Measurements from ENCODE around the gene NUP50.

DNA sequence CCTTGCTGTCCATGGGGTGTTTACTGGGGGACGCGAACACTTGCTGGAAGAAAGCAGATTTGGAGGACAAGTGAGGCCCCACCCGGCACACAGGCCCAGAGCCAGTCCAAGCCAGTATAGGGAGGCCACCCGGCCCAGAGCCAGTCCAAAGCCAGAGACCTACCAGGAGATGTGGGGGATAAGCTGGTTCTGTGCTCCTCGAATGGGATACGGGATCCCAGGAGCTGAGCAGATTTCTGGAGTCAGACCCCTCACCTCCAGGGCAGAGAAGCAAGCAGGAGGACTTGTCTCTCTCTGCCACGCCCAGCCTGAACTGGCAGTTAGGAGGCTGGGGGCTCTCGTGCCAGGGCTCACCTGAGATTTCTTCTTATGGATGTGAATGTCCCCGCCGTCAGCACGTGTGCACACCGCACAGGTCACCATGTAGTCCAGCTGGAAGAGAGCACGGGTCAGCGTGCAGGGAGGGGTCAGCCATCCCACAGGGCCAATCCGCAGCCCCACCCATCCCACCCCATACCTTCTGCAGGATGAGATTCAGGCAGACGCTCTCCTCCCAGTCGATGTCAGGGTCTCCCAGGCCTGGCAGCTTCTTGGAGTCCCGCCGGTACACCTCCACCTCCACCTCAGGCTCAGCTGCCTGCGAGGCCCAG lies 41.7 kb downstream of the NUP50 start:
- TF ChIP-seq, protein P1, sequence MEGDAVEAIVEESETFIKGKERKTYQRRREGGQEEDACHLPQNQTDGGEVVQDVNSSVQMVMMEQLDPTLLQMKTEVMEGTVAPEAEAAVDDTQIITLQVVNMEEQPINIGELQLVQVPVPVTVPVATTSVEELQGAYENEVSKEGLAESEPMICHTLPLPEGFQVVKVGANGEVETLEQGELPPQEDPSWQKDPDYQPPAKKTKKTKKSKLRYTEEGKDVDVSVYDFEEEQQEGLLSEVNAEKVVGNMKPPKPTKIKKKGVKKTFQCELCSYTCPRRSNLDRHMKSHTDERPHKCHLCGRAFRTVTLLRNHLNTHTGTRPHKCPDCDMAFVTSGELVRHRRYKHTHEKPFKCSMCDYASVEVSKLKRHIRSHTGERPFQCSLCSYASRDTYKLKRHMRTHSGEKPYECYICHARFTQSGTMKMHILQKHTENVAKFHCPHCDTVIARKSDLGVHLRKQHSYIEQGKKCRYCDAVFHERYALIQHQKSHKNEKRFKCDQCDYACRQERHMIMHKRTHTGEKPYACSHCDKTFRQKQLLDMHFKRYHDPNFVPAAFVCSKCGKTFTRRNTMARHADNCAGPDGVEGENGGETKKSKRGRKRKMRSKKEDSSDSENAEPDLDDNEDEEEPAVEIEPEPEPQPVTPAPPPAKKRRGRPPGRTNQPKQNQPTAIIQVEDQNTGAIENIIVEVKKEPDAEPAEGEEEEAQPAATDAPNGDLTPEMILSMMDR (conservative IDR thresholded peaks at IDR 0.05 in 1 of 2, IDR thresholded peaks at IDR 0.05 in 1 of 2; ENCODE audit: low read depth in 1 of 2, low read length in 2 of 2) = no peak
- no peak for TF ChIP-seq EZH2 (IDR thresholded peaks at IDR 0.05; ENCODE audit: low read length, missing control alignments)

Data from fibroblast of lung (primary cell).